GM21717 (cell line): ENCODE measurements around the gene OR6F1.
A peak's percentile ranks its signal among the peaks of the same experiment; 100 is the strongest.
"Not testable (repeated sequence)": the region's sequence is repeated elsewhere in the genome, so short reads cannot be mapped to it uniquely, and the experiment has no call there.

Experiments
- ATAC-seq: cut with Tn5 transposase; IDR thresholded peaks from one replicate; pipeline ENCODE4 v1.9.1; 2021; ENCODE audit warnings: mild to moderate bottlenecking, moderate library complexity; ENCODE audit not compliant: unreplicated experiment

The OR6F1 gene

GRCh38 chr1:247716546-247716945, at the start of gene OR6F1:
OR6F1 (minus strand) TSS chr1:247716646; CDS start chr1:247712755, 3,891 bp downstream.
- ATAC-seq, result no peak

- ATAC-seq, result no peak
Observed at GRCh38 chr1:247760456-247760855, 44.0 kb upstream of the OR6F1 start, which contains the start of gene OR1C1. OR1C1 (minus strand) TSS chr1:247760556; CDS start chr1:247758406, 2,150 bp downstream.

GRCh38 chr1:247754311-247754710, 37.9 kb upstream of the OR6F1 start:
- not testable (repeated sequence) for ATAC-seq

DNA sequence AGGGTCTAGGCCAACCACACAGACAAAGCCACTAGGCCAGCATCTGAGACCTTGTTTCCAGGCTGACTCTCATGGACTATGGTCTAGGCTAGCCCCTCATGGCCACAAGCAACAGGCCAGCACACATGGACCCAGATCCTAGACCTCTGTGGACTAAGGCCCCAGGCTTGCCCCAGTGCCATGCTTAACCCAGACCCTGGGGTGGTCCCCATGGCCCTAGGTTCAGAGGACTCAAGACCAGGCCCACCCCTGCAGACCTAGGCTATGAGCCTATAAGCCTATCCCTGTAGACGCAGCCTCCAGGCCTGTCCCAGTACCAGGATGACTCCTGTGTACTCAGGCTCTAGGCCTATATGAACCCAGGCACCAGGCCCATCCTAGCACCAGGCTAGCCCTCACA, 33.4 kb upstream of the OR6F1 start:
- no peak for ATAC-seq

- ATAC-seq, result no peak
Observed at GRCh38 chr1:247748041-247748440, 31.6 kb upstream of the OR6F1 start, which contains the start of gene OR14A2. OR14A2 (minus strand) TSS chr1:247748141.

- ATAC-seq, result no peak
Observed at GRCh38 chr1:247747616-247748015, 31.2 kb upstream of the OR6F1 start.

GRCh38 chr1:247746391-247746935, 30.0 kb upstream of the OR6F1 start:
- ATAC-seq, result no peak

GRCh38 chr1:247742215-247742760, 25.8 kb upstream of the OR6F1 start:
- ATAC-seq, result not testable (repeated sequence)

DNA sequence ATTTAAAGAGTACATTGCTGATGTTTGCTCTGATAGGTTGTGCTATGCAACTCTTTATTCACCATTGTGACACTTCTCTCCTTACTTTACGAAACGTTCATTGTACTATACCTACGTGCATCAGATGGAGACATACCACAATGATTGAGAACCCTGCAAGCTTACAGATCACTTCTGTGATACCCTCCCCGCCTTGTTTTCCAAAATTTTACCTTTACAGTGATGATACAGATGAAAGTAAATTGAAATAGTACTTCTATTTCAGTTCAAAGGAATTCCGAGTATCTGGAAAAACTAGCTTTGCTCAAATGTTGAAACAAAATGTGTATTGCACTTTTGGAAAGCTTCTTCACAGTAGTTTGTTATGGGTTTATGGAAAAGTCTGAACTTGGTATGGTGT, 25.3 kb upstream of the OR6F1 start:
- ATAC-seq, result no peak

DNA sequence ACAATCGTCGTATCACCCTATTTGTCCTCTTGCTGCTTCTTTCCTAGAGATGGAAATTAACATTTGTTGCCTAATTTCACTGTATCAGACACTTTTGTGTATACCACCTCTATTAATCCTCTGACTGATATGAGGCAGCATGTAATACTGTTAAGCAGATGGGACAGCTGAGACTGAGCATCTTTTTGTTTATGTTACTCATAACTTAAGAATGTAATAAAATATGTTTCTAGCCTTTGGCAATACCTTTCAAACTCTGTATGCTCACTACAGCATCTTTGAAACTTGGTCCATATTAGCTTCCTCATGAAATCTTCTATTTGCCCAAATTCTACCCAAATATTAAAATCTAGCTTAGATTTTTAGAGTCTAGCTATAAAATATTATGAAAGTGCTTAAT, 24.3 kb upstream of the OR6F1 start:
- ATAC-seq, result no peak

DNA sequence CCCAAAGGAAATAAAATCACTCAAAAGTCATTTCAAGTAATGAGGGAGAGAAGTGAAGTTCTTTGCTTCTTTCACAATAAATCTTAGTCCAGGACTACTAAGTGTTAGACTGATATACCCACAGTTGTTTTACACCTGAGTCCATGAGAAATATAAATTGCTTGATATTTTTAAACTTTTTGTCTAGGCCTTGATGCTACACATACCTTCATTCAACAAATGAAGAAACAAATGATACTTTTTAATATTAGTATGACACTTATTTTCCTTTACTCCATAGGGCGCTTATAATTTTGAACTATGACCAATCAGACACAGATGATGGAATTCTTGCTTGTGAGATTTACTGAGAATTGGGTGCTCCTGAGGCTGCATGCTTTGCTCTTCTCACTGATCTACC, 21.9 kb upstream of the OR6F1 start, which contains the start of gene OR14K1:
TSS of gene OR14K1 (plus strand) at position 301 of the 400 bp plus-strand sequence. CDS start at position 301, 0 bp downstream.
- ATAC-seq, result no peak

DNA sequence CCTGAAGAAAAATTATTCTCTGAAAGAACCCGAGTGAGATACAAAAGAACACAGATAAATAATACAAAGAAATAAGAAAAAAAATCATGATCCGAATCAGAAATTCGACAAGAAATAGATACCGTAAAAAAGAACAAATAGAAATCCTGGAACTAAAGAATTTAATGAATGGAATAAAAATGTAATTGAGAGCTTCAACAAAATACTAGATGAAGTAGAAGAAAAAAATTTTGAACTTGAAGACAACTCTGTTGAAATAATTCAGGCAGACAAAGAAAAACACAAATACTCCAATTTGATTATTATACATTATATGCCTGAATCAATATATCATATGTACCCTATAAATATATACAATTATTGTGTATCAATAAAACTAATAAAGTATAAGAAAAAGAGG, 4.8 kb upstream of the OR6F1 start:
- ATAC-seq, result no peak

- ATAC-seq, result no peak
Observed at GRCh38 chr1:247713753-247714152, 2.7 kb downstream of the OR6F1 start.

DNA sequence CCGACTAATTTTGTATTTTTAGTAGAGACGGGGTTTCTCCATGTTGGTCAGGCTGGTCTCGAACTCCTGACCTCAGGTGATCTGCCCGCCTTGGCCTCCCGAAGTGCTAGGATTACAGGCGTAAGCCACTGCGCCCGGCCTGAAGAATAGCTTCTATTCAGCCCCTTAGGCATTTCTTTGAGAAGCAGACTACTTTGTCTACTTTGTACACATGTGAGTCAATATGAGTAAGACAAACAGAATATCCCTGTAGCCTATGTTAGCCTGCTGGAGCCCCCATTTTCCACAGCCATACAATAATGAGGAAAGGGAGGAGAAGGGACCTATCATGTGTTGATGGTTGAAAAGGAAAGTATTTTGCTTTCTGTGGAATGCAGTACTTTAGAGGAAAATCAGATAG, 5.8 kb downstream of the OR6F1 start:
- ATAC-seq, result not testable (repeated sequence)

DNA sequence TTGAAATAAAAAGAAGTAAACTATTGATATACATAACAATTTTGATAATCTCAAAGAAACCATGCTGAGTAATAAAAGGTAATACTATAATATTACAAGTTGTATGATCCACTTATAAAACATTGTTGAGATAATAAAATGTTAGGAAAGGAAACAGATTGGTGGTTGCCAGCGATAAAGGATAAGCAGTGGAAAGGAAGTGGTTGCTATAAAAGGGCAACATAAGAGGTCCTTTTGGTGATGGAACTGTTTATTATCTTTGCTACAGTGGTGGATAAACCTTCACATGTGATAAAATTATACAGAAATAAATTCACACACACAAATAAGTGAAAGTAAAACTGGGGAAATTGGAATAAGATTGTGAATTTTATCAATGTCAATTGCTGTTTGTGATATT, 15.1 kb downstream of the OR6F1 start:
- ATAC-seq, result no peak

- ATAC-seq, result peak; percentile 93
Observed at GRCh38 chr1:247681288-247681897, 35.1 kb downstream of the OR6F1 start.

DNA sequence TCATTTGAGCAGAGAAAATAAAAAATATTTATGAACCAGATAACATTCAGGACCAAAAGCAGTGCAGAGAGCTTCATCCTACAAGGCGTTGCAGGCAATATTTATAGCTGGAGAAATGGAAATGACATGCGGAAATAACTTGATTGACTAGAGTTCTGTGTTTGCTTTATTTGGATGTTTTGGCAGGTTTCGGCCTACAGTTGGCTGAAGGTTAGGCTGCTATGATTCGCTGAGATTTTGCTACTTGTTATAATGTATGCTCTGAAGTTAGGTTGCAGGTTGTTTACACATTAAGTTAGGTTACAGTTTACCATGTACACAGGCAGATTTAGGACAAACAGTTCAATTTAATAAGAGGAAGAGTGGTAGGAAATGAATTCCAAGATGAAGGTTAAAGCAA, 36.3 kb downstream of the OR6F1 start:
- ATAC-seq, result no peak

- no peak for ATAC-seq
Observed at GRCh38 chr1:247679639-247680038, 36.8 kb downstream of the OR6F1 start, which contains the start of gene OR13G1. OR13G1 (minus strand) TSS chr1:247679739; CDS start chr1:247673041, 6,698 bp downstream.

- no peak for ATAC-seq
Observed at GRCh38 chr1:247669225-247669624, 47.2 kb downstream of the OR6F1 start.
